ENCODE data around the gene DDC.
"Not testable (repeated sequence)": the region's sequence is repeated elsewhere in the genome, so short reads cannot be mapped to it uniquely, and the experiment has no call there.

DDC gene

GRCh38 chr7:50472427-50472826 lies 92.8 kb downstream of the DDC start:
- no peak overlapping the region for H2AFZ ChIP-seq (ENCODE audit: low read depth, low read length)

GRCh38 chr7:50471970-50472369 lies 93.2 kb downstream of the DDC start:
- Histone ChIP-seq H3K9me3 (ENCODE audit: low read length) (no peaks in the 10 kb centered on the region), H3K36me3 (ENCODE audit: insufficient read depth, low read length) (no peaks in the 10 kb centered on the region), H3K4me3 (ENCODE audit: low read length) (no peak overlapping the region), H2AFZ (ENCODE audit: low read depth, low read length) (no peak overlapping the region), H3K27me3 (ENCODE audit: insufficient read depth, low read length) (no peaks in the 10 kb centered on the region), H3K4me1 (ENCODE audit: insufficient read depth, low read length) (no peaks in the 10 kb centered on the region)

More at GRCh38 chr7:50472427-50472826, 92.8 kb downstream of the DDC start:
- H3K36me3 ChIP-seq (ENCODE audit: insufficient read depth, low read length): no peaks in the 10 kb centered on the region
- H3K27me3 ChIP-seq (ENCODE audit: insufficient read depth, low read length): no peaks in the 10 kb centered on the region
- H3K4me1 ChIP-seq (ENCODE audit: insufficient read depth, low read length): no peaks in the 10 kb centered on the region
- H3K9me3 ChIP-seq (ENCODE audit: low read length): no peaks in the 10 kb centered on the region
- H3K4me3 ChIP-seq (ENCODE audit: low read length): no peak overlapping the region

GRCh38 chr7:50470250-50471163 lies 94.7 kb downstream of the DDC start:
- Histone ChIP-seq H3K36me3 (ENCODE audit: insufficient read depth, low read length) (no peaks in the 10 kb centered on the region), H3K27me3 (ENCODE audit: insufficient read depth, low read length) (no peaks in the 10 kb centered on the region), H2AFZ (ENCODE audit: low read depth, low read length) (no peak overlapping the region), H3K4me3 (ENCODE audit: low read length) (no peak overlapping the region), H3K4me1 (ENCODE audit: insufficient read depth, low read length) (no peaks in the 10 kb centered on the region), H3K9me3 (ENCODE audit: low read length) (no peaks in the 10 kb centered on the region)

DNA sequence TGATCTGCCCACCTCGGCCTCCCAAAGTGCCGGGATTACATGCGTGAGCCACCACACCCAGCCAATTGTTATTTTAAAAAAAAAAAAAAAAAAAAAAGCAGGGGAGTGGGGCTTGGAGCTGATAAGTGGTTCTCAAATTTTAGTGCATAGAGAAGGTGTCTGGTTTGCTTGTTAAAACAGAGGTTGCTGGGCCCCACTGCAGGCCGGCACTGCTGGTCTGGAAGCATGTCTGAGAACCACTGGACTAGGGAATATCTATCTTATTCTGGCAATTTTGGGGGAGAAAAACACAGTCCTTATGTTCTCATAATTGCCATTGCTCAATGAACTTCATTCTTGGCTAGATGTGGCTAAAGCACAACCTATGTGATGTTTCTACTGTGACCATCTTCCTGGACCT lies 96.0 kb downstream of the DDC start:
- Histone ChIP-seq H3K4me1 (ENCODE audit: insufficient read depth, low read length) (no peaks in the 10 kb centered on the region), H3K9me3 (ENCODE audit: low read length) (no peaks in the 10 kb centered on the region), H3K4me3 (ENCODE audit: low read length) (no peak overlapping the region), H3K27me3 (ENCODE audit: insufficient read depth, low read length) (no peaks in the 10 kb centered on the region), H3K36me3 (ENCODE audit: insufficient read depth, low read length) (no peaks in the 10 kb centered on the region), H2AFZ (ENCODE audit: low read depth, low read length) (no peak overlapping the region)

DNA sequence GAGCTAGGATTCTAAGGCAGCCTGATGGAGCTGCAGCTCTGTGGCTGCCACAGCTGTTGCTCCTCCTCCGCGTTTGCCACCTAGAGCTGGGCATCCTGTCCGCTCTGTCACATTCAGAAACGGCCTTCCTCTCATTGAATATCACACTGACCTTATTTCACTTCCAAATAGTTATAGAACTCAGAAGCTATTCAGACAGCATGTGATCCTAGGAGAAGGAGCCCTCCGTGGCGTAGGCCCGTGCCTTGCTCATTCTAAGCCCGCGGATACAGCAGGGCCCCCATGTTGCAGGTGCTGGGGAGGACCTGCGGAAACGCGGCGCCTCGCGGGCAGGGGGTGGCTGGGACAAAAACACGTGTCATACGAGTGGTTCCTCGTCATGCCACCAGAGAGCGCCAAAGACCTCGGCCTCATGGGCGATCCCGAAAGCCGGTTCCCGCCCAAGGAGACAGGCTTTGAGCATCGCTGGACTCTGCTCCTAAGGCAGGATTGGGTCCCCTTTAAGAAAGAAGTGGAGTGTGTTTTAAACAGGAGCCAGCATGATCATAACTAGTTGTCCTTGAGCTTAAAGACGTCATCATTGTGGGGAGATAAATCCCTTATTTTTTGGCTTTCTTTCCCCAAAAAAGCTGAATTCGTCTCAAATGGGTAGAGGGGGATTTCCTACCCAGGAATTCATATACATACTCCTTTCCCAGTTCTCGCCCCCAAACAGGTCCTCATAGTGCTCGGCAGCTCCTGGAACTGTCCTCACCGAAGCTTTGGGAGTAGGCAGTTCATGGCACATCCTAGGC lies 97.2 kb downstream of the DDC start:
- H3K4me1 ChIP-seq (ENCODE audit: insufficient read depth, low read length): no peaks in the 10 kb centered on the region
- H3K27me3 ChIP-seq (ENCODE audit: insufficient read depth, low read length): no peaks in the 10 kb centered on the region
- H3K9me3 ChIP-seq (ENCODE audit: low read length): no peaks in the 10 kb centered on the region
- H3K36me3 ChIP-seq (ENCODE audit: insufficient read depth, low read length): no peaks in the 10 kb centered on the region
- no peak overlapping the region for H2AFZ ChIP-seq (ENCODE audit: low read depth, low read length)
- no peak overlapping the region for H3K4me3 ChIP-seq (ENCODE audit: low read length)

GRCh38 chr7:50466815-50467585 lies 98.2 kb downstream of the DDC start:
- Histone ChIP-seq H3K27me3 (ENCODE audit: insufficient read depth, low read length) (no peaks in the 10 kb centered on the region), H2AFZ (ENCODE audit: low read depth, low read length) (no peak overlapping the region), H3K4me1 (ENCODE audit: insufficient read depth, low read length) (no peaks in the 10 kb centered on the region), H3K4me3 (ENCODE audit: low read length) (no peak overlapping the region), H3K36me3 (ENCODE audit: insufficient read depth, low read length) (no peaks in the 10 kb centered on the region), H3K9me3 (ENCODE audit: low read length) (no peaks in the 10 kb centered on the region)

DNA sequence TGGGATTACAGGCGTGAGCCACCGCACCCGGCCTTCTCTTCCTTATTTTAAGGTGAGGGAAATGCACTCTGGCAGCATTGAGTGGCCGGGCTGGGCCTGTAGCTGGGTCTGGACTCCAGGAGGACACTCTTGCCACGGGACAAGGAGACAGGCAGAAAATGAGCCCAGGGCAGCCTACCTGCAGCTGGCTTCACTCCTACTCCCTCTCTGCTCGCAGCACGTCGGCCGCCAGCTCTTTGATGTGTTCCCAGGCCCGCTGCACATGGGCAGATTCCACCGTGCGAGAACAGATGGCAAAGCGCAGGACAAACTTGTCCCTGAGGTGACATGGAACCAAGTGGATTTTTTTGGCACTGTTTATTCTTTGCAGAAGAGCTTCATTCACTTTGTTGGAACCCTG lies 102.2 kb downstream of the DDC start:
- Histone ChIP-seq H3K27me3 (ENCODE audit: insufficient read depth, low read length) (no peaks in the 10 kb centered on the region), H3K4me1 (ENCODE audit: insufficient read depth, low read length) (no peaks in the 10 kb centered on the region), H2AFZ (ENCODE audit: low read depth, low read length) (no peak overlapping the region), H3K4me3 (ENCODE audit: low read length) (no peak overlapping the region), H3K36me3 (ENCODE audit: insufficient read depth, low read length) (no peaks in the 10 kb centered on the region), H3K9me3 (ENCODE audit: low read length) (no peaks in the 10 kb centered on the region)

GRCh38 chr7:50462361-50462760 lies 102.8 kb downstream of the DDC start:
- no peak overlapping the region for H3K4me3 ChIP-seq (ENCODE audit: low read length)
- no peaks in the 10 kb centered on the region for H3K36me3 ChIP-seq (ENCODE audit: insufficient read depth, low read length)

DNA sequence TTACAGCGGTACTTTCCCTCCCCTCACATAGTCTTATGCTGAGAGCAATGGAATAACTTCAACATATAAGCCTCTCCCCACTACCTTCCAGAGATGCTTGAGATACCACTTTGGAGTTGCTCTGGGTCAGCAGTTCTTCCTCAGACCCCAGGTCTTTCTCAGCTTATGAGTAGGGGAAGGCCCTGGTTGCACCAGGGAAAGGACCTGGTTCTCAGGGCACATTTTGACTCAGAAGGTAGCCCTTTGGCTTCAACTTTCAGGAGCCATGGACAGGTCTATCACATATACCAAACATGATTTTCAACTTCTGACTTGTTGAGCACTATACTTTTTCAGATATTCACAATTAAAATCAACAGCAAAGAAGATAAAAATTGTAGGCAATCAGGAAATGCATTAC lies 103.5 kb downstream of the DDC start:
- no peaks in the 10 kb centered on the region for H3K27me3 ChIP-seq (ENCODE audit: insufficient read depth, low read length)
- H2AFZ ChIP-seq (ENCODE audit: low read depth, low read length): no peak overlapping the region
- no peaks in the 10 kb centered on the region for H3K9me3 ChIP-seq (ENCODE audit: low read length)
- H3K4me3 ChIP-seq (ENCODE audit: low read length): no peak overlapping the region
- no peaks in the 10 kb centered on the region for H3K36me3 ChIP-seq (ENCODE audit: insufficient read depth, low read length)
- H3K4me1 ChIP-seq (ENCODE audit: insufficient read depth, low read length): no peaks in the 10 kb centered on the region

More at GRCh38 chr7:50462361-50462760, 102.8 kb downstream of the DDC start:
- Histone ChIP-seq H3K27me3 (ENCODE audit: insufficient read depth, low read length) (no peaks in the 10 kb centered on the region), H3K4me1 (ENCODE audit: insufficient read depth, low read length) (no peaks in the 10 kb centered on the region), H2AFZ (ENCODE audit: low read depth, low read length) (no peak overlapping the region), H3K9me3 (ENCODE audit: low read length) (no peaks in the 10 kb centered on the region)

- H3K9me3 ChIP-seq (ENCODE audit: low read length); H2AFZ ChIP-seq (ENCODE audit: low read depth, low read length); H3K4me3 ChIP-seq (ENCODE audit: low read length); H3K27me3 ChIP-seq (ENCODE audit: insufficient read depth, low read length); H3K36me3 ChIP-seq (ENCODE audit: insufficient read depth, low read length); H3K4me1 ChIP-seq (ENCODE audit: insufficient read depth, low read length): not testable (repeated sequence)
Observed at GRCh38 chr7:50459183-50459582, 106.0 kb downstream of the DDC start.

DNA sequence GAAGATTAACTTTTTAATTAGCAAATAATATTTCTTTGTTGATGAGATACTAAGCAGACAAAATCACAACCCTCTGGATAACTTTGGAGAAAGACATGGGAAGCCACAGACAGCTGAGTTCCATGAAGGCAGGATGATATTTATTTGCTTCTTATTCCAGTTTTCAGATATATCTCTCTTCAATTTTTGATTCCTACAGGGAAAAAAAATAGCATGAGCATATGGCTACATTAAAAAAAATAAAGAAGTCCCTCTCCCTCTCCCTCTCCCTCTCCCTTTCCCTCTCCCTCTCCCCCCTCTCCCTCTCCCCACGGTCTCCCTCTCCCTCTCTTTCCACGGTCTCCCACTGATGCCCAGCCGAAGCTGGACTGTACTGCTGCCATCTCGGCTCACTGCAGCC lies 106.6 kb downstream of the DDC start:
- H3K36me3 ChIP-seq (ENCODE audit: insufficient read depth, low read length); H3K4me1 ChIP-seq (ENCODE audit: insufficient read depth, low read length); H3K27me3 ChIP-seq (ENCODE audit: insufficient read depth, low read length); H3K9me3 ChIP-seq (ENCODE audit: low read length); H3K4me3 ChIP-seq (ENCODE audit: low read length); H2AFZ ChIP-seq (ENCODE audit: low read depth, low read length): not testable (repeated sequence)

DNA sequence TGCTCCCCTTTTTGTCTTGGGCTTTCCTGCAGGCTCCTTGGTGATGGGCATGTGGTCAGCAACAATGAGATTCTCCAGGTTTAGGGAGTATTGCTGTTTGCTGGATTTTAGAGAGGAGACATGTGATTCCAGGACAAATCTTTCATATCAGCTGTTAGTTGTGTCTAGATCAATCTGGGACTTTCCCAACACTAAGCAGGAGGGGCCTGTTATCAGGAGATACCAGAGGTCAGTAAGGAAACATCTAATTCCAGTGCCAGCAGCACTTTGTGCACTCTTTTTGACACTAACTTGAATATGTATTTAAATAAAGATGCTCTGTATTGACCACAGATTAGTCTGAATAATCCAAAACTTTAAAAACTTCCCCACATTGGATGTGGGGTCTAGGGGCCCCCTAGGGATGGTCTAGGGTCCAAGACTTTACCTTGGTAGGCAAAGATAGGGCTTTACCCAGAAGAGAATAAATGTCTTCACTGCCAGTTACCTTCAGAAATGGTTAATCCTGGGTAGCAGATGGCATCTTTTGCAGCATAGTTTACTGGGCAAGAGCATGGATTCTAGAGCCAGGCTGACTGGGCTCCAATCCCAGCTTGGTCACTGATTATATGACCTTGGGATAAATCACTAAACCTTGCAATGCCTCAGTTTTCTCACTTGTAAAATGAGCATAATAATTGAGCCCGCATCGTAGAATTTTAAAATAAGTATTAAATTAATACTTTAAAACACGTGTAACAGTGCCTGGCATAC lies 108.7 kb downstream of the DDC start:
- Histone ChIP-seq H3K27me3 (ENCODE audit: insufficient read depth, low read length) (no peaks in the 10 kb centered on the region), H3K9me3 (ENCODE audit: low read length) (no peaks in the 10 kb centered on the region), H3K36me3 (ENCODE audit: insufficient read depth, low read length) (no peaks in the 10 kb centered on the region), H3K4me1 (ENCODE audit: insufficient read depth, low read length) (no peaks in the 10 kb centered on the region), H3K4me3 (ENCODE audit: low read length) (no peak overlapping the region), H2AFZ (ENCODE audit: low read depth, low read length) (no peak overlapping the region)

Data from neuron (in vitro differentiated cells).